NCI-H1436 (cell line): Measurements from ENCODE around the gene SLC35G2.
"Not testable (repeated sequence)": the region's sequence is repeated elsewhere in the genome, so short reads cannot be mapped to it uniquely, and the experiment has no call there.

Experiments
- DNase-seq: peaks from one replicate; lab custom pipeline; 2025; lab: John Stamatoyannopoulos, UW

The SLC35G2 gene

GRCh38 chr3:136885357-136886213 is 66.7 kb downstream of the SLC35G2 start:
- DNase-seq = no peak

GRCh38 chr3:136889947-136890346 is 71.0 kb downstream of the SLC35G2 start:
- no peak for DNase-seq

GRCh38 chr3:136891934-136892855 is 73.3 kb downstream of the SLC35G2 start:
- DNase-seq = no peak

- DNase-seq = no peak
Observed at GRCh38 chr3:136893848-136894443, 75.0 kb downstream of the SLC35G2 start.

- not testable (repeated sequence) for DNase-seq
Observed at GRCh38 chr3:136897171-136897570, 78.2 kb downstream of the SLC35G2 start.

GRCh38 chr3:136898549-136898948 is 79.6 kb downstream of the SLC35G2 start:
- no peak for DNase-seq

- no peak for DNase-seq
Observed at GRCh38 chr3:136898954-136899353, 80.0 kb downstream of the SLC35G2 start.

GRCh38 chr3:136899622-136900158 is 80.8 kb downstream of the SLC35G2 start:
- DNase-seq = no peak

GRCh38 chr3:136900694-136901093 is 81.8 kb downstream of the SLC35G2 start:
- DNase-seq = not testable (repeated sequence)

- DNase-seq = no peak
Observed at GRCh38 chr3:136901391-136901790, 82.5 kb downstream of the SLC35G2 start.

GRCh38 chr3:136902530-136902929 is 83.6 kb downstream of the SLC35G2 start:
- not testable (repeated sequence) for DNase-seq

GRCh38 chr3:136903899-136904298 is 85.0 kb downstream of the SLC35G2 start:
- no peak for DNase-seq

- no peak for DNase-seq
Observed at GRCh38 chr3:136904746-136905145, 85.8 kb downstream of the SLC35G2 start.
